SK-N-DZ (cell line): Measurements from ENCODE around the gene TPRN. TPM values are rescaled to one million over a fixed set of nuclear protein-coding genes. Genes with fewer than 3 reads are reported as not detected.
"Not testable (repeated sequence)": the region's sequence is repeated elsewhere in the genome, so short reads cannot be mapped to it uniquely, and the experiment has no call there.

Source experiments
- DNase-seq: peaks from one replicate; pipeline ENCODE4 v3.0.0-alpha.2; 2015; ENCODE audit warnings: low spot score
- polyA plus RNA-seq, 2 experiments: library from polyadenylated mRNA; depleted of rRNA; stranded (reverse); fragments of >200 nt; gene quantifications; 2 replicates each; pipeline ENCODE4 v1.2.3, GENCODE V29; 2014

Gene TPRN
- polyA plus RNA-seq (2014; cell fraction: cytosol; rRNA removed), result 11.1 and 13.8 TPM in 2 replicates
- polyA plus RNA-seq (2014; cell fraction: nucleus; rRNA removed), result 23.1 and 27.1 TPM in 2 replicates

- DNase-seq, result peak; percentile 100
These were observed at the start of gene TPRN for GRCh38 chr9:137200311-137201204. TPRN (minus strand) TSS chr9:137200741; CDS start chr9:137200711, 30 bp downstream.

- peak; percentile 22 for DNase-seq
These were observed 47.3 kb upstream of the TPRN start for GRCh38 chr9:137247916-137248175.

DNA sequence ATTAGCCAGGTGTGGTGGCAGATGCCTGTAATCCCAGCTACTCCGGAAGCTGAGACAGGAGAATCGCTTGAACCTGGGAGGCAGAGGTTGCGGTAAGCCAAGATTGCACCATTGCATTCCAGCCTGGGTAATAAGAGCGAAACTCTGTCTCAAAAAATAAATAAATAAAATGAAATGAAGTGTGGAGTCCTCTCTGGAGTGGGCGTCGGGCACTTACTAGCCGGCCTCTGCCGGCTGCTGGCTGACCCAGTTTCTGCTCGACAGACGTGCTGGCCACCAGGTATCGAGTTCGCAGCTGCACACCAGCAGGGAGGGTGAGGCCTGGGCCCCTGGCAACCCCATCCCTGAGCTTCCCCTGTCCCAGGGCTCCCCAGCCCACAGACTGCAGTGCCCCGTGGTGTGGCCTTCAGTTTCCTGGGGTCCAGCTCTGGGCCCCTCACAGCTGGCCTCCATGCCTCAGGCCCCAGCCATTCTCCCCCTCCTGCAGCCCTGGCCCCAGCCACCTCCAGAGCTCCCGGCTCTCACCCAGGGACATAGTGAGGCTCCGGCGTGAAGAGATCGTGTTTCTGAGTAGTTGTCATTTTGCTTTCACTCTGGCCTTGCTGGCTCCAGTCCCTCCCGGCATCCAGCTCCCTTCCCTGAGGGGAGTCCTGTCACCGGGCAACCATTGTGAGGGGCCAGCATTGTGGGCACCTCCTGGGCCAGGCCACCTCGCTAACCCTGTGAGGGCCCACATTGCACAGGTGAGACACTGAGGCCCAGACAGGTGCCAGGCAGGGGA lies 46.8 kb upstream of the TPRN start:
- peak; percentile 26 for DNase-seq

DNA sequence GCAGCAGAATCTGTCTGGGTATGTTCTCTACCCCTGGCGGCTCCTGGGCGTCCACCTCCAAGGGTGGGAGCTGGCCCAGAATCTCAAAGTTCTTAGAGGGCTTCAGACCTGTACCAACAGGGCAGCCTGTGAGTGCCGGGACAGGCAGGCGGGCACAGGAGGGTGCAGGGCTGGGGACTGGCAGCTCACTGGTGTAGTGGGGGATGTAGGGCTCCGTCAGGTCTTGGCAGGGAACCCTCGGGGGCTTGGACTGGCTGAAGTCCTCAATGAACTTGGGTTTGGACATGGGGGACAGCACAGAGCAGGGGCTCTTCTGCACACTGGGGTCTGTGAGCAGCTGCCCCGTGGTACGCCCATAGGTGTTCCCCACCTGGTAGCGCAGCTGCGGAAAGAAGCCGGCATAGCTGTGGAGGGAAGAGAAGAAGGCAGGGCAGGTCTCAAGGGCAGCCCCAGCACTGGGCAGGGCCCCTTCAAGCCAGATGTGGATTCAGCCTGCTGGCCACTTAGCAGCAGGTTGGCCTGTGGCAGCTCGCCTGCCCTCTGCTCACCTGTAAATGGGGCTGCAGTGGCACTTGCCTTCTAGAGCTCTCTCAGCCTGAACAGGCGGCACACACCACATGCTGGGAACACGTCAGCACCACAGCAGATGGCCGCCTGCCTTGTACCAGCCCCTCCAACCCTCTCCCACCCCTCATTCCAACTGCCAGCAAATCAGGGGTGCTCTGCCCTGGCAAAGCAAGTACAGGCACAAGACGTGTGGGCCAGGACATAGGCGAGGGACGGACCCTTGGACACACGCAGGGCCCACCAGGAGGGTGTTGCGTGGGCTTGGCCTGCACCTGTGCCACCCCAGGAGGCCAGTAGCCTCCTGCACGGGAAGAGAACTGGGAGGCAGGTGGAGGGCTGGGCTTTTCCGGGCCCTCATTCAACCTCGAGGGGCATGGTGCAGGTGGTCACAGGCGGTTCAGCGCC lies 45.2 kb upstream of the TPRN start:
- DNase-seq, result no peak

DNA sequence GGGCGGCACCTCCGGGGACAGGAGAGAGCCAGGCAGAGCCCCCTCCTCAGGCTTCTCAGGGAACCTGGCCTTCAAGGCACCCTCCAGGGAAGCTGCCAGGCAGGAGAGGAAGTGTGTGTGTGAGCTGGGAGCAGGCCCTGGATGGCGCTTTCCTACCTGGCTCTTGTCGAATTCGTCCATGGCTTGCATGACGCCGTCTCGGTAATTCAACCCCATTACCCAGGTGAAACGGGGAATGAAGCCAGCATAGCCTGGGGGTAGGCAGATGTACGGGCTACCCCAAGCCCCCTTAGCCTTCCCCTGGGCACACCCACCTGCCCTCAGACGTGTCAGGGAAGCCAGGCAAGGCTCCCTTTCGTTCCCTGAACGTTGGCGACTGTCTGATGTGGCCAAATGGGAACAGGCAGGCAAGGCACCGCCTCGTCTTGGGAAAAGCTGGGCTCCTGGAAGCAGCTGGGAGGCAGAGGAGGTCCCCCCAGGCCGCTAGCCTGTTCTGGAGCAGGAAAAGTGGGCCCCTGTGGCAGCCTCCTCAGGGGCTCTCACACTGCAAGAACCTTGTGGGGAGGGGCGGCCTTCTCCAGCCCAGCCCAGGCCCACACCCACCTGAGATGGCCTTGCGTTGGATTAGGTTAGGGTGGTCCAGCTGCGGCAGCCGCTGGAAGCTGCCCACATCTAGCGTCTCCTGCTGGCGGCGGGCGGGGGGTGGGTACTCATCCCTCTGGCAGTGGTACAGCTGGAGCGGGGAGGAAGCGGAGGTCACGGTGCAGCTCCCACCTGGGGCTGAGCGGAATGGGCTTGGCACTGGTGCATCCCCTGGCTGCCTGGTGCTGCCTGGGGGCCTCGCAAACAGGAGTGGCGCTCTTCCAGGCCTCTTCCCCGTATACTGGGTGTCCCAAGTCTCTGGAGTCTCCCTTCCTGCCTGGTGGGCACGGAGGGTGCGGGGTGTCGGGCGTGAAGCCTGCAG lies 44.2 kb upstream of the TPRN start:
- no peak for DNase-seq

- no peak for DNase-seq
These were observed 43.3 kb upstream of the TPRN start for GRCh38 chr9:137243626-137244485.

DNA sequence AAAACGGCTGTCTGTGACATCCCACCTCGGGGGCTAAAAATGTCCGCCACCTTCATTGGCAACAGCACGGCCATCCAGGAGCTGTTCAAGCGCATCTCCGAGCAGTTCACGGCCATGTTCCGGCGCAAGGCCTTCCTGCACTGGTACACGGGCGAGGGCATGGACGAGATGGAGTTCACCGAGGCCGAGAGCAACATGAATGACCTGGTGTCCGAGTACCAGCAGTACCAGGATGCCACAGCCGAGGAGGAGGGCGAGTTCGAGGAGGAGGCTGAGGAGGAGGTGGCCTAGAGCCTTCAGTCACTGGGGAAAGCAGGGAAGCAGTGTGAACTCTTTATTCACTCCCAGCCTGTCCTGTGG lies 42.7 kb upstream of the TPRN start:
- not testable (repeated sequence) for DNase-seq

DNA sequence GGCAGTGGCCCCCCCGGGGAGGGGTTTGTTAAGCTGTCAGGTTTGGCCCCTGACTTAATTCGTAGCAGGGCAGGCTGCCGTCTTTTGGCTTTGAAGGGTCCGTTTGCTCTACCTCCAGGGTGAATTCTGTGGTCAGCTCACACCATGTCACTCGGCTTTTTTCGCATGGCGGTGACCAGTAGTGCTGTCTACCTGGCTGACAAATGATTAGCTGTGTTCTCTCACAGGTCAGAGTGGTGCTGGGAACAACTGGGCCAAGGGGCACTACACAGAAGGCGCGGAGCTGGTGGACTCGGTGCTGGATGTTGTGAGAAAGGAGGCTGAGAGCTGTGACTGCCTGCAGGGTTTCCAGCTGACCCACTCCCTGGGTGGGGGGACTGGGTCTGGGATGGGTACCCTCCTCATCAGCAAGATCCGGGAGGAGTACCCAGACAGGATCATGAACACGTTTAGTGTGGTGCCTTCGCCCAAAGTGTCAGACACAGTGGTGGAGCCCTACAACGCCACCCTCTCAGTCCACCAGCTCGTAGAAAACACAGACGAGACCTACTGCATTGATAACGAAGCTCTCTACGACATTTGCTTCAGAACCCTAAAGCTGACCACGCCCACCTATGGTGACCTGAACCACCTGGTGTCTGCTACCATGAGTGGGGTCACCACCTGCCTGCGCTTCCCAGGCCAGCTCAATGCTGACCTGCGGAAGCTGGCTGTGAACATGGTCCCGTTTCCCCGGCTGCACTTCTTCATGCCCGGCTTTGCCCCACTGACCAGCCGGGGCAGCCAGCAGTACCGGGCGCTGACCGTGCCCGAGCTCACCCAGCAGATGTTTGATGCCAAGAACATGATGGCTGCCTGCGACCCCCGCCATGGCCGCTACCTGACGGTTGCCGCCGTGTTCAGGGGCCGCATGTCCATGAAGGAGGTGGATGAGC lies 42.0 kb upstream of the TPRN start:
- DNase-seq, result no peak

DNA sequence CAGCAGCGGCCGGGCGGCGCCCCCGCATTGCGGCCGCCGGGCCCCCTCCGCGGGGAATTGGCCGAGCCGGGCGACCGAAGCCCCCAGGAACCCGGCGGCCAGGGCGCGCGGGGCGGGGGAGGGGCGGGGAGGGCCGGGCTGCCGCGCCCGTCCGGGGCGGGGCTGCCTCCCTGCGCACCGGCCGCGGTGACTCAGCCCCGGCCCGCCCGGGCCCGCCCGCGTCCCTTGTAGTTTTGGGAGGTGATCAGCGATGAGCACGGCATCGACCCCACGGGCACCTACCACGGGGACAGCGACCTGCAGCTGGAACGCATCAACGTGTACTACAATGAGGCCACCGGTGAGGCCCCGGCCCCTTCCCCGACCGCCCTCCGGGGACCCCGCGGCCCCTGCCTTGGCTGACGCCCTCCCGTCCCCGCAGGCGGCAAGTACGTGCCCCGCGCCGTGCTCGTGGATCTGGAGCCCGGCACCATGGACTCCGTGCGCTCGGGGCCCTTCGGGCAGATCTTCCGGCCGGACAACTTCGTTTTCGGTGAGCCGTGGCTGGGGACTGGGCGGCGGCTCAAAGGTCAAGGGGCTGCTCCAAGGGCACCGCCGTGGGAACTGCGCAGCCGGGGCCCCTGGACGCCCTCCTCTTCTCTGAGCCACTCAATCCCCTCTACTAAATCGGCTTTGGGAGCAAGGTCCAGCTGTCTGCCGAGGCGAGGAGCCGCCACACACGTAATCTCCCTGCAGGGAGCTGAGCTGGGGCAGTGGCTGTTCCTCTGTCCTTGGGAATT lies 41.1 kb upstream of the TPRN start:
- DNase-seq, result no peak

DNA sequence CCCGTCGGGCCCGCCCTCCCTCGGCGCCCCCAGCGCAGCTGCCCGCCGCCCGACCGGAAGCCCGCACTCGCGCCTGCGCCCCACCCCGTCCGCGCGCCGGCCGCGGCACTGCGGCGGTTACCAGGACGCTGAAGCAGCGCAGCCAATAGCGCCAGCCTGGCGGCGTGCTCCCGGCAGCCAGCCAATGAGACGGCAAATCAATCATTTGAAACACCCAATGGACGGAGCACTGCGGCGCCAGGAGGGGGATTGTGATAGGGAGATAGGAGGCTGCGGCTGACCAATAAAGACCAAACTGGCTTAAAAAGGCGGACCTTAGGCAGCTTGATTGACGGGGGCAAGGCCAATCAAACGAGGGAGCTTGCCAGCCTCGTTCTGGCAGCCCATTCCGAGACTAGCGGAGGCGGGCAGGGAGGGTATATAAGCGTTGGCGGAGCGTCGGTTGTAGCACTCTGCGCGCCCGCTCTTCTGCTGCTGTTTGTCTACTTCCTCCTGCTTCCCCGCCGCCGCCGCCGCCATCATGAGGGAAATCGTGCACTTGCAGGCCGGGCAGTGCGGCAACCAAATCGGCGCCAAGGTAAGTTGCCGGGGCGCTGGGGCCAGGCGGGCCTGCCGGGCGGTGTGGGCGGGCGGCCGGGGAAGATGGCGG lies 40.4 kb upstream of the TPRN start, which contains the start of gene TUBB4B:
TSS of gene TUBB4B (plus strand) at position 447 of the 649 bp plus-strand sequence. CDS start at position 521, 74 bp downstream.
- DNase-seq, result peak; percentile 100

DNA sequence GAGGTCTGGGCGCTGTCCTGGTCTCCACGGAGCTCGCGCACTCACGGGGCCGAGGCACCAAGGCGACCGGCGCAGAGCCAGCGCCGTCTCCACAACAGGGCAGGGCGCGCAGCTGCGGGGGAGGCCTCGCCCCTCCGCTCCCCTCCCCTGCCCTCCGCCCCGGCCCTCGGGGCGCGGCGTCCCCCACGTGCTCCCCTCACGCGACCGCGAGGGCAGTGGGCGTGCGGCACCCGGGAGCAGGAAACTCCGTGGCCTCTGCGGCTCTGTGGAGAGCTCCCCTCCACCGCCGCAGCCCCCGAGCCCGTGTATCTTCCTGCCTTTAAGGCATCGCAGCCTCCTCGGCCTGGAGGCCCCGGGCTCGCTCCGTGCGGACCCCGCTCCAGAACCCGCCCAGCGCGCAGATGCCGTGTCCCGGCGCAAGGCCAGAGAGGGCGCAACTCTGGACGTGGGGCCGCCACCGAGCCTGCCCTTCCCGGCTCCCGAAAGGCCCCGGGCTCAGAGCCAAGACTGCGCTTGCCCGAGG lies 39.8 kb upstream of the TPRN start:
- no peak for DNase-seq

- DNase-seq, result not testable (repeated sequence)
These were observed 39.1 kb upstream of the TPRN start for GRCh38 chr9:137239541-137240200.

GRCh38 chr9:137237759-137238726 lies 37.5 kb upstream of the TPRN start:
- DNase-seq, result no peak

- DNase-seq, result no peak
These were observed 36.4 kb upstream of the TPRN start for GRCh38 chr9:137236936-137237421.
